Peyer's patch (tissue), 4 donors: ENCODE measurements around the gene SYT13.
"Not testable (repeated sequence)": the region's sequence is repeated elsewhere in the genome, so short reads cannot be mapped to it uniquely, and the experiment has no call there.

ENCODE experiments used
- POLR2A ChIP-seq, 2 donors: fragments of 450-650 bp; IDR thresholded peaks; one replicate each; pipeline ENCODE4 v1.5.1; 2017; ENCODE audit warnings: antibody characterized with exemption in 2 of 2, mild to moderate bottlenecking in 2 of 2, moderate library complexity in 2 of 2
- TF ChIP-seq, protein P1 (sequence below), 6 experiments: fragments of 450-650 bp in 4 of 6; fragments of 200-600 bp in 2 of 6; sonication (generic) in 1 of 6; IDR thresholded peaks; one replicate each; pipeline ENCODE4 v1.5.1; 2017 to 2019; ENCODE audit warnings: antibody characterized with exemption in 6 of 6, mild to moderate bottlenecking in 3 of 6, moderate library complexity in 1 of 6

DNA sequence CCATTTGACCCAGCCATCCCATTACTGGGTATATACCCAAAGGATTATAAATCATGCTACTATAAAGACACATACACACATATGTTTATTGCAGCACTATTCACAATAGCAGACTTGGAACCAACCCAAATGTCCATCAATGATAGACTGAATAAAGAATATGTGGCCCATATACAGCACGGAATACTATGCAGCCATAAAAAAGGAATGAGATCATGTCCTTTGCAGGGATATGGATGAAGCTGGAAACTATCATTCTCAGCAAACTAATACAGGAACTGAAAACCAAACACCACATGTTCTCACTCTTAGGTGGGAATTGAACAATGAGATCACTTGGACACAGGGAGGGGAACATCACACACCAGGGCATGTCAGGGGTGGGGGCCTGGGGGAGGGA, 36.8 kb downstream of the SYT13 start:
- TF ChIP-seq, protein P1, sequence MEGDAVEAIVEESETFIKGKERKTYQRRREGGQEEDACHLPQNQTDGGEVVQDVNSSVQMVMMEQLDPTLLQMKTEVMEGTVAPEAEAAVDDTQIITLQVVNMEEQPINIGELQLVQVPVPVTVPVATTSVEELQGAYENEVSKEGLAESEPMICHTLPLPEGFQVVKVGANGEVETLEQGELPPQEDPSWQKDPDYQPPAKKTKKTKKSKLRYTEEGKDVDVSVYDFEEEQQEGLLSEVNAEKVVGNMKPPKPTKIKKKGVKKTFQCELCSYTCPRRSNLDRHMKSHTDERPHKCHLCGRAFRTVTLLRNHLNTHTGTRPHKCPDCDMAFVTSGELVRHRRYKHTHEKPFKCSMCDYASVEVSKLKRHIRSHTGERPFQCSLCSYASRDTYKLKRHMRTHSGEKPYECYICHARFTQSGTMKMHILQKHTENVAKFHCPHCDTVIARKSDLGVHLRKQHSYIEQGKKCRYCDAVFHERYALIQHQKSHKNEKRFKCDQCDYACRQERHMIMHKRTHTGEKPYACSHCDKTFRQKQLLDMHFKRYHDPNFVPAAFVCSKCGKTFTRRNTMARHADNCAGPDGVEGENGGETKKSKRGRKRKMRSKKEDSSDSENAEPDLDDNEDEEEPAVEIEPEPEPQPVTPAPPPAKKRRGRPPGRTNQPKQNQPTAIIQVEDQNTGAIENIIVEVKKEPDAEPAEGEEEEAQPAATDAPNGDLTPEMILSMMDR (IDR thresholded peaks at IDR 0.05): not testable (repeated sequence)
- TF ChIP-seq POLR2A (IDR thresholded peaks at IDR 0.05): not testable (repeated sequence)
